CD4-positive, alpha-beta T cell treated with Interleukin-6 at 100 ng/mL for 8 hours (primary cell): ENCODE results near the gene TSPAN3.

Experiments used
- DNase-seq: peaks from one replicate; pipeline ENCODE4 v3.0.0-alpha.2; 2020; ENCODE audit warnings: mixed read lengths, low spot score

TSPAN3 gene

DNA sequence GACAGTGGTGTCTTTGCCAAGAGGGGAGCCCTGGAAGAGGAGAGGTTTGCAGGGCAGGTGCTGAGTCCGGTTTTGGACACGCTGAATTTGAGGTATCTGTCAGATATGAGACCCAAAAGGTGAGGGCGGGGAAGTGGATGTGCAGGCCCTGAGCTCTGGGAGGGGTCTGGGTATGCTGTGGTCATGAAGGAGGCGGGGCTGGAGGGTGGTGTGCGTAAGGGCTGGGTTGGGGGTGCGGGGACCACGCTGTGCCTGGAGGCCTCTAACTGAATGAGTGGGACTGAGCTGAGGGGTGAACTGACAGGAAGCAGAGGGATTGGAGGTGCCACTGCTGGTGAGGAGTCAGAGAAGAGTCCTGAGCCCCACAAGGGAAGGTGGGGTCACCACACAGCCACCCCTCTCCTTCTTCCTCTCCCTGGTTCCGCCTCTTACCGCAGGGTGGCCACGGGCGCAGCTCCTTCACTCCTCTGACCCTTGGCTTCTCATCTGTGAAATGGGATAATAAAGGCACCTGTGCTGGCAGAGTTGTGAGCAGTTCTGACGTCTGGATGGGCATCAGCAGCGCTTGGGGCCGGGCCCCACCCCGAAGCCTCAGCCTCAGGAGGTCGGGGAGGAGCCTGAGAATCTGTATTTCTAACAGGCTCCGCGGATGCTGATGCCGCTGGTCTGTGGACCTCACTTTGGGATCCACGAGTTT, 47.2 kb downstream of the TSPAN3 start:
- no peak for DNase-seq

DNA sequence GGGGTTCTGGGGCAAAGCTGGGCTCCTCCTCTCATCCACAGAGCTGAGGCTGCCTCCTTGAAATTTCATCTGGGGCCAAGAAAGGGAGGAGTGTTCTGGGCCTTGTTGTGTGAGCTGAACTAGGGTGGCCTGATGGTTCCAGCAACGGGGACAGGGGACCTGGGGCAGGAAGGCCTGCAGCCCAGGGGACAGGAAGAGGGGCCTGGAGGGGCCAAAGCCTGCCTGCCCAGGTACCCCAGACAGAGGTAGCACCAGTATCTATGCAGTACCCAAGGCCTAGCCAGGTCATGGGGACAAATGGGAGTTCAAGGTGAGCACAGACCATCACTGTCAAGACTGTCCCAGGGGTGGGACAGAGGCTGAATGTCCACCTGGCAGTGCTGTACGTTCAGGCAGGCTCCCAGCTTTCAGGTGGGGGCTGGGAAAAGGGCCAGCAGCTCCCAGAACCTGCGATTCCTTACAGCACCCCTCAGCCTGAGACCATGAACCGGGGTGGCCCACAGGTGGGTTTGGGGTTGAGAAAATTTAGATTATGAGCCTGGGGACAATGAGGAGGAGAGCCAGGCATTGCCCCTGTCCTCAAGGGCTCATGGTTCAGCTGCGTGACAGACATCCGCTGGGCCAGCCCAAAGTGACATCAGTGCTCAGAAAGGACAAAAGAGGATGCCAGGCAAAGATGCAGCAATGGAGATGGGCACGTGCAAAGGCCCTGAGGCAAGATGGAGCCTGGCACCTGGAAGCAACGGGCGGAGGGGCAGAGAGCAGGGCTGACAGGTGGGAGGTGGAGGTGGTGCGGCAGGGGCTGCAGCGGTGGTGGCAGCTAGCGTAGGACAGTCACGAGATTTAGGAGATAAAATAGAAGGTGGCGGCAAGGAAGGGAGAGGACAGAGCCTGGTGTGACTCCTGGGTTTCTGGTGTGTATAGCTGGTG, 48.0 kb downstream of the TSPAN3 start:
- DNase-seq: no peak

GRCh38 chr15:77021803-77022381, 49.0 kb downstream of the TSPAN3 start:
- peak; percentile 48 for DNase-seq

DNA sequence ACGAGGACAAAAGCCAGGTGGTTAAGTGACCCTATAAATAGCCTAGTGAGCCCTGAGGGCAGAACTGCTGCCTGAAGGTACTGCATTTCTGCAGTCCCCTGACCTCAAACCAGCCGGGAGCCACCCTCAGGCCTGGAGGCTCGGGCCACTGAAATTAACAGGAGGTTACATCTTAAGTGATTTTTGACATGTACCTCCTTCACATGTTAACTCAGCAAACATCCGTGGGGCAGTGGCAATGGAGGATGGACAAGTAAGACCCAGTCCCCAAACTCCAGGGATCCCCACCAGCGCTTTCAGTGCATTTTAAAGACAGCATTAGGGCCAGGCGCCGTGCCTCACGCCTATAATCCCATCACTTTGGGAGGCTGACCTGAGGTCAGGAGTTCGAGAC, 49.8 kb downstream of the TSPAN3 start:
- no peak for DNase-seq

DNA sequence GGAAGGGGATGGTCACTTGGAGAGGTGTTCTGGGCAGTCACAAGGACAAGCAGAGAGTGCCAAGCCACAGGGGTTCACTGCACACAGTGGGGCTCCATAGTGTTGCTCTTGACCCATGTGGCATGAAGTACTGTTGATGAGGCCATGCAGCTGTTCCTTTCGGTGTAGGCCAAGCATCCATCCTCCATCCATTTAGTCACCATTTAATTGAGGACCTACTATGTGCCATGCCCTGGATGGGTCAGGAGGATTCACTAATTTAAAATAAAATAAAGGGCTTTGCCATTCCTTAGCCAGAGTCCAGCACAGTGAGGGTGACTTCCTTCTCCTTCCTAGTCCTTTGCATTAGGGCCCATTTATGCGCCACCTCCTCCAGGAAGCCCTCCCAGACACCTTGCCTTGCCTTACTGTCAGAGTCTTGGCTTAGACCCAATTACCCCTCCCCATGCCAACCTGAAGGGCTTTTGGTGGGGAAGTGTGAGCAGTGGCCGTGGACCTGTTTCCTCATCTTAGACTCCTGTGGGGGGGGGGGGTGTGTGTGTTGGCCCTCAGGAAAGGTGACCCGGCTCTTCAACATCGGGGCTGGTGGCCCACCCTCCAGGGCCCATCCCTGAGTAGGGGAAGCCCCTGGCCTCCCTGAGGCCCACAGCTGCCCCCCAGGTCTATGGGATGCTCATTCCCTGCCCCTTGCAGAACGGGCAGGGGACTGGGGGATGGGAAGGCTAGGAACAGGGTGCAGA, 50.4 kb downstream of the TSPAN3 start:
- no peak for DNase-seq

- no peak for DNase-seq
These were observed 51.2 kb downstream of the TSPAN3 start for GRCh38 chr15:77019521-77020331.

GRCh38 chr15:77018796-77019505, 52.0 kb downstream of the TSPAN3 start:
- no peak for DNase-seq

DNA sequence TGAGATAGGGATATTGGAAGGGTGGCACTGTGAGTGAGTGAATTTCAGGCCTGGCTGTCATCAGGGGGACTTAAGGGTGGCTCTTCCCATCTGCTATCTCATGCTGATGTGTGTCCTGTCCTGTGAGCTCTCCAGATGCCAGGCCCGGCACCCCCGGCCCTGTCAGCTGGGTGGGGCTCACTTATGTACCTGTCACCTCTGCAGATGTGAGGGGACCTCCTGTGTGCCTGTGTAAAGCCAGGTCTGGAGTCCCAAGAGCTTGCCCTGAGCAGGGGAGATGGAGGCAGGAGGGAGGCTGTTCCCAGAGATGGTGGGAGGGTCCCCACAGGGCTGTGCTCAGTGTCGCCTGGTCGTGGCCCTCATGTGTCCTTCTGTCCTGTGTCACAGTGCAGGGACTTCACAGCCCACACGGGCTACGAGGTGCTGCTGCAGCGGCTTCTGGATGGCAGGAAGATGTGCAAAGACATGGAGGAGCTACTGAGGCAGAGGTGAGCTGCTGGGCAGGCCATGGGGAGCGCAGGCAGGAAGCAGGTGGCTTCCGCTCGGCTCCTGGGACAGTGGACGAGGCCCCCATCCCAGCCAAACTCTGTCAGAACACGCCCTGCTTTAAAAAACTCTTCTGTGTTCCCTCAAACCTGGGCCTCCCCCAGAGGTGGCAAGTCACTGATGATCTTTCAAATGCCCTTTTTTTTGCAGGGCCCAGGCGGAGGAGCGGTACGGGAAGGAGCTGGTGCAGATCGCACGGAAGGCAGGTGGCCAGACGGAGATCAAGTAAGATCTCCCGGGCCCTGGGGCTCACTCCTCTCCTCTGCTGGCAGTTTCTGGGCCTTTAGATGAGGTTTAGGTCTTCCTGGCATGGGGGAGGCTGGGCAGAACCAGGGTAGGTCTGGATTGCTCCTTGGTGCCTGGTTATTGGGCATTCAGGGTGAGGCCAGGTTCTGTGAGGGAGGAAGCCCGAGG, 52.9 kb downstream of the TSPAN3 start:
- DNase-seq: no peak

GRCh38 chr15:77017091-77017660, 53.7 kb downstream of the TSPAN3 start:
- no peak for DNase-seq

GRCh38 chr15:77016321-77016695, 54.6 kb downstream of the TSPAN3 start:
- DNase-seq: no peak

DNA sequence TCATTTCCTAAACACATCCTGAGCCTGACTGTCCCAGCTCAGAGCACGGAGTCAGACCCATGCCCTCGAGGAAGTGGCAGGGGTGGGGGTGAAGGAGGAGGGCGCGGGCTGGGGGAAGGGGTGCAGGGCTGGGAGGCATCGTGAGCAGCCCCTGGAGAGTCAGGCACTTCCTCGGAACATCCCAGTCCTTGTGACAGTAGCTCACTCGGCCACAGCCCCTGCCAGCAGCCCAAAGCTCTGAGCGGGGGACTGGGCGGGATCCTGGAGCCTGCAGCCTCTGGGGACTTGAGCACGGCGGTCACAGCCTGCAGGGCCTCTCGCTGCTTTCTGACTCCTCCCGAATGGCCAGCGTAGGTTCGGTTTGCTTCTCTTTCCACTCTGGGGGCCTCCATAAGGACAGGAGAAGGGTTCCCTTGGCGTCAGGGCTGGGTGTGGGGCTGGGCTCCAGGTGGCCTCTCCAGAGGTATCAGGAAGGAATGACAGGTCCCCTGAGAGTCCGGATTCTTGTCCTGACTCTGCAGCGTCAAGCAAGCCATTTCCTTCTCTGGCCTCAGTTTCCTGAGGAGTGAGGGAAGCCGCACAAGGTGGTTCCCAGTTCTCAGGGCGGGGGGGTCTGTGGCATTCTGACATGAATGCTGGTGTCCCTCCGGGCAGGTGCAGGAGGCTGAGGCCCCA, 55.1 kb downstream of the TSPAN3 start:
- no peak for DNase-seq

DNA sequence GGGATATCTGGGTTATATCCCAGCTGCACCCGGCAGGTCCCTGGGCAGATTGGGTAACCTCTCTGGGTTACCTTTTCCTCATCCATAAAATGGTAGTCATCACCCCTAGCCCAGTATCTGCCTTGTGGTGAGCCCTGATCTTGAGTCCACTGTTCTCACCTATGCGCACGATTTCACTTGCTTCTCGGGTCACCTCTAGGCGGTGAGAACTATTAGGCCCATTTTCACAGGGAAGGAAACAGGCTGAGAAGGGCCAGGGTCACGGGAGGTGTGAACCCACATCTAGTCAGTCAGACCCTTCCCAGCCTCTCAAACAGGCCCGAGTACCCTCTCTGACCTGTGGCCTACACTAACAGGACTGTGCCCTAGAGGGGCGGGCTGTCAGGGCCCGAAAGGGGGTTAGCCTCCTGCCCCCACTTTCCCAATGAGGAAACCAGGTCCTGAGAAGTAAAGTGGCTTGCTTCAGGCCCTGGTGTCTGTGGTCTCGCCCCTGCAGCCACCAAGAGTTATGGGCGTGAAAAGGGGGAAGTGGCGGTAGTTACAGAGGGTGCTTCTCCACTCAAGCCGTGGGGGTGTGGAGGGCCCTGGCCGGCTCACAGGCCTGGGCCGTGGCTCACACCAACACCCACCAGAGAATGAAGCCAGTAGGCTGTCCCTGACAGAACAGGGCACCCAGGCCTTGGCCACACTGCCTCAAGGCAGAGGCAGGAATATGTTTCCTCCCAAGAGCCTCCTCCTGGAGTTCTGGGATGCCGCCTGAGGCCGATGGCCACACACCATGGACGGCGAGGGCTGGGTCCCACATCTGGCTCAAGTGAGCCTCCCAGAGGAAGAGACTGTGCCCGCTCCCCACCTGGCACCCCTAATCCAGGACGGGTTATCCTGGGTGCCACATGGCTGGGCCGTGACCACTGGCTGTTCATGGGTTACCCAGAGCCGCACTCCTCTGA, 56.5 kb downstream of the TSPAN3 start:
- DNase-seq: no peak

GRCh38 chr15:77013776-77014131, 57.2 kb downstream of the TSPAN3 start:
- DNase-seq: peak; percentile 87

DNA sequence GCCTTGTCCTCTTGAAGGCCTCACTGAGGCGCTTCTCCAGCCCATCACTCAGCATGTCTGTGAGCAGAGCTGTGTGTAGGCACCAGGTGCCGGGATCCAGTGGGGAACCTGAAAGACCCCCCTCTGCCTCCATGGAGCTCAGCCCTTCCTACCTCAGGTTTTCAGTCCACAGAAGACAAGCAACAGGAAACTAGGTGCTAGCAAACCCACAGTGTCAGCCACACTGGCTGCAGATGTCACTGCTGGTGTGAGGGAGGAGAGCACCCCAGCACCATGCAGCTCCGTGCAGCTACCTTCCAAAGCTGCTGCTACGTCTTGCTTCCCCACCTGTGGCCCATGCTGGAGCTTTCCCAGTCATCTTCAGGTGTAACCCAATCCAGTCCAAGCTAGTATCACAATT, 58.0 kb downstream of the TSPAN3 start:
- peak; percentile 63 for DNase-seq

DNA sequence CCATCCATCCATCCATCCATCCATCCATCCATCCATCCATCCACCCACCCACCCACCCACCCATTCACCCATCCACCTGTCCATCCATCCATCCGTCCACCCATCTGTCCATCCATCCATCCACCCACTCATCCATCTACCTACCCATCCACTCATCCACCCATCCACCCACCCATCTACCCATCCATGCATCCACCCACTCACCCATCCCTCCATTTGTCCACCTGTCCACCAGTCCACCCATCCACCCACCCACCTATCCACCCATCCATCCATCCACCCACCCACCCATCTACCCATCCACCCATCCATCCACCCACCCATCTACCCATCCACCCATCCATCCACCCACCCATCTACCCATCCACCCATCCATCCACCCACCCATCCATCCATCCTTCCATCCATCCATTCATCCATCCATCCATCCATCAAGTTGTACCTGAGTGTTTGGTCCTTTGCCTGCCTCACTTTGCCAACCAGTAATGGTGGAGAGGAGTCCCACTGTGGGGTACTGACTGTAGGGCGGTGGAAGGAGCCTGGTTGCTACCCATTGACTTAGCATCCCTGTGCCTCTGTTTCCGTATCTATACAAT, 58.7 kb downstream of the TSPAN3 start:
- DNase-seq: no peak

DNA sequence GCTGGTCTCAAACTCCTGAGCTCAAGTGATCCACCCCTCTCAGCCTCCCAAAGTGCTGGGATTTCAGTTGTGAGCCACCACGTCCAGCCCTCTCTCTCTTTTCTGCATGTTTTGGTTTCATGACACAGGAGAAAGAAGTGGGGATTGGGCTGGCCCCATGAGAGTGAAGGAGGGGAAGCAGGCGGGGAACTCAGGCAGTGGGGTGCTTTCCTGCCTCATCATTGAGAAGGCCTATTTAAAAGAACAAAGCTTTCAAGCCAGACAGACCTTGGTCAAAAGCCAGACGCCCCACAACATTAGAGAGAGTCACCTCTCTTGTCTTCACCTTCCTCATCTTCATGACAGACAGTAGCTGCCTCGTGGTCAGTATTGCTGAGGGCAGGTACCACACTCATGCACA, 60.1 kb downstream of the TSPAN3 start:
- no peak for DNase-seq

GRCh38 chr15:77010312-77010686, 60.6 kb downstream of the TSPAN3 start:
- DNase-seq: no peak
